Endothelial cell of umbilical vein (primary cell): ENCODE measurements around the gene ETF1.

Source experiments
- EZH2 ChIP-seq: IDR thresholded peaks from 2 replicates; pipeline ENCODE4 v1.6.1; 2012; ENCODE audit warnings: borderline replicate concordance, low read depth, mild to moderate bottlenecking, moderate library complexity, low read length, inconsistent platforms; ENCODE audit not compliant: severe bottlenecking
- FOS ChIP-seq: IDR thresholded peaks from 2 replicates; pipeline ENCODE4 v1.6.1; 2011; ENCODE audit warnings: mild to moderate bottlenecking, low read length, moderate library complexity, borderline replicate concordance; ENCODE audit not compliant: insufficient read depth
- GATA2 ChIP-seq: IDR thresholded peaks from 2 replicates; pipeline ENCODE4 v1.7.0; 2011; ENCODE audit warnings: low read depth, mild to moderate bottlenecking, moderate library complexity, mixed read lengths, low read length; ENCODE audit not compliant: insufficient read length, insufficient read depth
- POLR2A ChIP-seq: IDR thresholded peaks from 2 replicates; pipeline ENCODE4 v1.6.1; 2012; ENCODE audit warnings: low read depth, mild to moderate bottlenecking, control low read depth, low read length
- TF ChIP-seq, protein P1 (sequence below), 2 donors: IDR thresholded peaks; 1 replicate in 1 of 2; 2 replicates in 1 of 2; pipeline ENCODE4 v1.5.1; 2011; ENCODE audit warnings: low read length in 2 of 2, mild to moderate bottlenecking in 2 of 2, moderate library complexity in 2 of 2, control low read depth in 1 of 2, inconsistent platforms in 1 of 2, low read depth in 1 of 2; ENCODE audit not compliant: insufficient read depth in 1 of 2; ENCODE audit errors: extremely low read depth in 1 of 2
- TF ChIP-seq, protein P2 (sequence below): IDR thresholded peaks from 2 replicates; pipeline ENCODE4 v1.6.1; 2011; ENCODE audit not compliant: insufficient read depth, insufficient read length

DNA sequence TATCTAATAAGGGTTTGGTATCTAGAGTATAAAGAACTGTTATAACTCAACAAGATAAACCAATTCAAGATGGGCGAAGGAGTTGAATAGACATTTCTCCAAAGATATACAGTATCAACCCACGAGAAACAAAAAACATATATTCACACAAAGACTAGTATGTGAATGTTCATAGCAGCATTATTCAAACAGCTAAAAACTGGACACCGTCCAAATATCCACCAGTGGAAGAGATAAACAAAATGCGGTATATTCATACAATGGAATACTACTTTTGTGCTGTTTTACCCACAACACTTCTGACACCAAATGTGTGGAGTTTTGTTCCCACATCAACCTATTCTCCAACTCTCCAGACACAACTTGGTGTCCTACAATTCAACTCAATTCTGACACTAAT lies 44.7 kb downstream of the ETF1 start:
- TF ChIP-seq, protein P1, sequence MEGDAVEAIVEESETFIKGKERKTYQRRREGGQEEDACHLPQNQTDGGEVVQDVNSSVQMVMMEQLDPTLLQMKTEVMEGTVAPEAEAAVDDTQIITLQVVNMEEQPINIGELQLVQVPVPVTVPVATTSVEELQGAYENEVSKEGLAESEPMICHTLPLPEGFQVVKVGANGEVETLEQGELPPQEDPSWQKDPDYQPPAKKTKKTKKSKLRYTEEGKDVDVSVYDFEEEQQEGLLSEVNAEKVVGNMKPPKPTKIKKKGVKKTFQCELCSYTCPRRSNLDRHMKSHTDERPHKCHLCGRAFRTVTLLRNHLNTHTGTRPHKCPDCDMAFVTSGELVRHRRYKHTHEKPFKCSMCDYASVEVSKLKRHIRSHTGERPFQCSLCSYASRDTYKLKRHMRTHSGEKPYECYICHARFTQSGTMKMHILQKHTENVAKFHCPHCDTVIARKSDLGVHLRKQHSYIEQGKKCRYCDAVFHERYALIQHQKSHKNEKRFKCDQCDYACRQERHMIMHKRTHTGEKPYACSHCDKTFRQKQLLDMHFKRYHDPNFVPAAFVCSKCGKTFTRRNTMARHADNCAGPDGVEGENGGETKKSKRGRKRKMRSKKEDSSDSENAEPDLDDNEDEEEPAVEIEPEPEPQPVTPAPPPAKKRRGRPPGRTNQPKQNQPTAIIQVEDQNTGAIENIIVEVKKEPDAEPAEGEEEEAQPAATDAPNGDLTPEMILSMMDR (IDR thresholded peaks at IDR 0.05; ENCODE audit: extremely low read depth in 1 of 2, insufficient read depth in 1 of 2, low read depth in 1 of 2, low read length in 2 of 2) = no peak
- no peak for TF ChIP-seq EZH2
- no peak for TF ChIP-seq POLR2A
- TF ChIP-seq, protein P2, sequence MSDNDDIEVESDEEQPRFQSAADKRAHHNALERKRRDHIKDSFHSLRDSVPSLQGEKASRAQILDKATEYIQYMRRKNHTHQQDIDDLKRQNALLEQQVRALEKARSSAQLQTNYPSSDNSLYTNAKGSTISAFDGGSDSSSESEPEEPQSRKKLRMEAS = no peak
- no peak for TF ChIP-seq FOS
- TF ChIP-seq GATA2 = no peak
